Measurements from ENCODE around the gene FARS2.

FARS2 gene

DNA sequence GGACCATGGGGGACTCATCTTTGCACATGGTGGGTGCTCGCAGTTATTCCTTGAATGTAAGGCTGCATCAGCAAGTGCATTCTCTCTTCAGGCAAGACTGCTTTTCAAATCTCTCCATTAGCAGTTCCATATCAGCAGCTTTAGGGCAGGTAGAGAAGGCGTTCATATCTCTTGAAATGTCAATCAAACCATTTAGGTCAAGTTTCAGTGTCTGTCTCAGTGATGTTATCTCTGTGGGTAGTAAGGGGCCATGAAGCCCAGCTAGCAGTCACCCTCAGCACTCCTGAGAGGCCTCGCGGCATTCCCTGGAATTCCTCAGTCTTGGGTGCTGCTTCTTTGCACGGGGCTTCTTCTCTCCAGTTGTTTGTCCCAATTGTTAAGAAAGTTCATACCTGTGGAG lies 24.2 kb downstream of the FARS2 start:
- H3K27ac ChIP-seq, result no peak overlapping the region
- TF ChIP-seq ZFX (IDR thresholded peaks at IDR 0.05), result no peak
- TF ChIP-seq, protein P1, sequence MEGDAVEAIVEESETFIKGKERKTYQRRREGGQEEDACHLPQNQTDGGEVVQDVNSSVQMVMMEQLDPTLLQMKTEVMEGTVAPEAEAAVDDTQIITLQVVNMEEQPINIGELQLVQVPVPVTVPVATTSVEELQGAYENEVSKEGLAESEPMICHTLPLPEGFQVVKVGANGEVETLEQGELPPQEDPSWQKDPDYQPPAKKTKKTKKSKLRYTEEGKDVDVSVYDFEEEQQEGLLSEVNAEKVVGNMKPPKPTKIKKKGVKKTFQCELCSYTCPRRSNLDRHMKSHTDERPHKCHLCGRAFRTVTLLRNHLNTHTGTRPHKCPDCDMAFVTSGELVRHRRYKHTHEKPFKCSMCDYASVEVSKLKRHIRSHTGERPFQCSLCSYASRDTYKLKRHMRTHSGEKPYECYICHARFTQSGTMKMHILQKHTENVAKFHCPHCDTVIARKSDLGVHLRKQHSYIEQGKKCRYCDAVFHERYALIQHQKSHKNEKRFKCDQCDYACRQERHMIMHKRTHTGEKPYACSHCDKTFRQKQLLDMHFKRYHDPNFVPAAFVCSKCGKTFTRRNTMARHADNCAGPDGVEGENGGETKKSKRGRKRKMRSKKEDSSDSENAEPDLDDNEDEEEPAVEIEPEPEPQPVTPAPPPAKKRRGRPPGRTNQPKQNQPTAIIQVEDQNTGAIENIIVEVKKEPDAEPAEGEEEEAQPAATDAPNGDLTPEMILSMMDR (conservative IDR thresholded peaks at IDR 0.05), result no peak

DNA sequence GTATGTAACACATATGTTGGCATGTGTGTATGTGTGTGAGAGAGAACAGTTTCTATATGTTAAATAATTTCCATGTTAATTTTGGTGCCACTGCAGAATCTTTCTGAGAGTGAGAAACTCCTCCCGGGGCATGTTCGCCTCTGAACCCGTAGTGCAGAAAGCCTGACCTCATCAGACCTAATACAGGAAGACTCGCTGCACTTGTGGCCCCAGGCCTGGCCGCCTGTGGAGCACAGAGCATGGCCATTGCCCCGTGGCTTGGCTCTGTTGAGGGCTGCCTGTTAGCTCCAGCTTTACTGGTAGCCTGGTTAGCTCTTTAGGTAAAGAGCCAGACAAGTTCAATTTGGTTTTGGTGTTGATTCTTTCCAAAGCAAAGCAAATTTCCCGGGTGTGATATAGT lies 25.5 kb downstream of the FARS2 start:
- TF ChIP-seq ZFX (IDR thresholded peaks at IDR 0.05), result no peak
- TF ChIP-seq, protein P1 (conservative IDR thresholded peaks at IDR 0.05), result no peak
- H3K27ac ChIP-seq, result no peak overlapping the region

DNA sequence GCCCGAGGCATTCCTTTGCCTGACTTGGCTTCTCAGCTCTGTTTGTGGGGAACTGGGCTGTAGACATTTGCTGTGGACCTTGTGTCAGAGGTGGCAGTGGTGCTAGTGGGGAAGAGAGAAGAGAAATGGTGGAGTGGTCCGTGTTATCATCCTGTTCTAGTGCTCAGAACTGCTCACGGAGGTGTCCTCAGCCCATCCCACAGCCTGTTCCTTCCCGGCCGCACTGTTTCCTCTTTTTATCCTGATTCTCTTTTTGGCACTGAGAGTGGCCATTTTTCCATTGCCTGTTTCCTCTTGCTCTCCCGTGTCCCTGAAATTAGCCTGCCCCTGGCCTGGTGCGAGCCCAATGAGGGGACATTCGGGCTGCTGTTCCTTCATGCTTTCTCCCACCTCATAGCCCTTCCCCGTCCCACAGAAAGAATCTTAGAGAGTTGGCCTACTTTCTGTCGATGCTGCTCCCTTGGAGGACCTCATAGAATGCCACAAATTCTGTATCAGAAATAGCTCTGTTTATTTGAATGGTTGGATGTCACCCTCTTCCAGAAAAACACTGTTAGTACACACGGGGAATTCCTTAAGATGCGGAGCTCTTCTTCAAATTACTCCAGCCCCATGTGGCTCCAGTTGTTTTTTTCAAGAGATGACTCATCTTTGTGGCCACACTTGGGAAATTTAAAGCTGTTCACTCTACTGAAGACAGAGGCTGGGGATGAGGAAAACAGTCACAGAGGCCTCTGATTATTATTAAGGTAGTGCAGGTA lies 26.1 kb downstream of the FARS2 start:
- TF ChIP-seq, protein P1 (conservative IDR thresholded peaks at IDR 0.05), result no peak
- no peak for TF ChIP-seq ZFX (IDR thresholded peaks at IDR 0.05)
- no peak overlapping the region for H3K27ac ChIP-seq

DNA sequence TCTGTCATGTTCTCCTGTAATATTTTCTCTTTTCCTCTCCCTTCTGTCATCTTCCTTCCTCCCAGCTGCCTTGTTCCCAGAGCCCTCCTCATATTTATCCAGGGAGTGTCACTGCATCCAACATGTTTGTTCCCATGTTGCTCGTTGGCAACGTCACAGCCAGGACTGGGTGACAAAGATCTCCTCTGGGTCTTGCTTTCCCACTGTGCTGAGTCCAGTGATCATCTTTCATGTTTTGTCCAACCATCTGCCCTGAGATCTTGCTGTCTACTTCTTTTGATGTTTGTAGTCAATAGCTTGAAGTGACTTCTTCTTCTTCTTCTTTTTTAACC lies 26.6 kb downstream of the FARS2 start:
- no peak for TF ChIP-seq ZFX (IDR thresholded peaks at IDR 0.05)
- TF ChIP-seq, protein P1 (conservative IDR thresholded peaks at IDR 0.05), result no peak
- H3K27ac ChIP-seq, result no peak overlapping the region

DNA sequence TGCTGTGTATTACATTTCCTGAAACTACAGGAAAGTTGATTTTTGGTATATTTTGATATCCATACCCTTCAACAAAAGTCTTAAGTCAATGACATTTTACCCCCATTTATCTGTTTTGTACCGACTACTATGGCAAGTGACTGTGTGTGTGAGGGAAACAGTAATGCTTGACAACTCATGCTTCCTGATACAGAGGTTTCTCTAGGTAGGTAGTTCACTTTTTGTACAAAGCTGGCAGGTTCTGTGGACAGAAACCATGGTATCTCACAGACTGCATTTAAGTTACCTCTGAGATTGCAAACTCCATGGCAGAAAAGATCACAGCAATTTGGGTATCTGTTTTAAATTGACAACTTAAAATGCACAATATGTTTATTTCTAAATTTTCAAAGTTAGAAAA lies 28.8 kb downstream of the FARS2 start:
- TF ChIP-seq, protein P1 (conservative IDR thresholded peaks at IDR 0.05), result no peak
- no peak for TF ChIP-seq ZFX (IDR thresholded peaks at IDR 0.05)
- no peak overlapping the region for H3K27ac ChIP-seq

DNA sequence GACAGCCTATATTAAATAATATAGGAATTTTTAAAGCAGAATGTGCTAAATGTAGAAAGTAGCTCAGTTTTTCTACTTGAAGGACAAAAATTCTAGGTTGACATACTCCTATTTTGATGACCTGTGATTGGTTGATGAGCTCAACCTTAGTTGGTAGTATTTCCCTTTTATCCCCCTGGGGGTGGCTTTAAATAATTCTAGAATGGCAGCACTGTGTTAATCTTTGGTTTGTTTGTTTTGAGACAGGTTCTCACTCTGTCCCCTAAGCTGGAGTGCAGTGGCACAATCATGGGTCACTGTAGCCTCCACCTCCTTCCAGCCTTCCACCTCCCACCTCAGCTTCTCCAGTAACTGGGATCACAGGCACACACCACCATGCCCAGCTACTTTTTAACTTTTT lies 29.2 kb downstream of the FARS2 start:
- no peak for TF ChIP-seq ZFX (IDR thresholded peaks at IDR 0.05)
- TF ChIP-seq, protein P1 (conservative IDR thresholded peaks at IDR 0.05), result no peak
- no peak overlapping the region for H3K27ac ChIP-seq

DNA sequence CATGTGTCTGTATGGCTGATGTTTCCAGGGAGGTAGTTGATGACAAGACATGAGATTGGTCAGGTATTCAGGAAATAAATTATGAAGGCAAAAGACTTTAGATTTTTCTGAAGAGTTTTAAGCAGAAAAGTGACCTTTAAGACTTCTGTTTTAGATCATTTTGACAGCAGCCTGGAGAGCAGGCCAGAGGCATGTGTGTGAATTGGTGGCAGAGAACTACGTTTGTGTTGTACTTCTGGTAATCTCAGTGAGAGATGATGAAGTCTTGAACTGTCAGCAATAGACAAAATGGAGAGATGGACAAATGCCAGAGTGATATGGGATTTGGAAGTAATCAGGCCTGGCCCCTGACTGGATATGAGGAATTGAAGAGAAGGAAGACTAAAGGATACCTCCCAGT lies 30.8 kb downstream of the FARS2 start:
- no peak overlapping the region for H3K27ac ChIP-seq
- TF ChIP-seq, protein P1 (conservative IDR thresholded peaks at IDR 0.05), result no peak
- no peak for TF ChIP-seq ZFX (IDR thresholded peaks at IDR 0.05)
